Body of pancreas (tissue), 4 donors: ENCODE measurements around the gene WDR82.

ENCODE experiments used
- POLR2A ChIP-seq, 3 donors: fragments of 450-650 bp; IDR thresholded peaks; one replicate each; pipeline ENCODE4 v1.6.1; 2016; ENCODE audit warnings: antibody characterized with exemption in 3 of 3, mild to moderate bottlenecking in 2 of 3
- TF ChIP-seq, protein P1 (sequence below), 7 experiments: fragments of 450-650 bp in 4 of 7; fragments of 200-600 bp in 3 of 7; sonication (generic) in 3 of 7; IDR thresholded peaks; one replicate each; pipeline ENCODE4 v1.5.1; 2016 to 2019; ENCODE audit warnings: antibody characterized with exemption in 7 of 7

DNA sequence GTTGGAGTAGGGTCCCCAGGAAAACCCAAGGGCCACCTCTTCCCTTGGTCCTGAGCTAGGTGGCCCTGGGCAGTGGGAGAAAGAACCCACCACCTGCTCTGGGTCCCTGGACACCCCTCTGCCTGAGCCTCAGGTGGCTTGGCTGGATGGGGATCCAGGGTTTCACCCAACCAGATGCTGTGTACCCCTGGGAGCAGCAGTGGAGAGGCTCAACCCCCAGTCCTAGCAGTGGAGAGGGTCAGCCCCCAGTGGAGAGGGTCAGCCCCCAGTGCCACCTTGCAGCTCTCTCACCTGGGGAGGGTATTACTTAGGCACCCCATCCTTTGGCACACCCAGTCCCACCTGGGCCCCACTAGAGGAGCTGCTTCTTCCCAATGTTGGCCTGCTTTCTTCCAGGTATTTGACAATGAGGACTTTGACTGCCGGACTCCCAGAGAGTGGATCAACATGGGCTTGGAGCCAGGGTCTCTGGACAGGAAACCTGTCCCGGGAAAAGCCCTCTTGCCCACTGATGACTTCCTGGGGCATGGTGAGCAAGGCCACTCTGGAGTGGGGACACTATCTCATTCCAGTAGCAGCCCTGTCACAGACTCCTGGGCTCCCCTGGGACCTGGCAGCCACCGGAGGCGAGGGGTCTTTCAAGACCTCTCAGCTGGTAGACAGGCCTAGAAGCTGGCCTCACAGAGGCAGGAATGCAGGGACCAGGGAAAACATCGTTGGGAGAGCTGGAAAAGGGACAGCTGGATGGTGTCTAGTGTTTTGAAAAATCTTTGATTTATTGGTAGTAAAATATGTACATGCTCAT lies 49.2 kb upstream of the WDR82 start:
- TF ChIP-seq, protein P1, sequence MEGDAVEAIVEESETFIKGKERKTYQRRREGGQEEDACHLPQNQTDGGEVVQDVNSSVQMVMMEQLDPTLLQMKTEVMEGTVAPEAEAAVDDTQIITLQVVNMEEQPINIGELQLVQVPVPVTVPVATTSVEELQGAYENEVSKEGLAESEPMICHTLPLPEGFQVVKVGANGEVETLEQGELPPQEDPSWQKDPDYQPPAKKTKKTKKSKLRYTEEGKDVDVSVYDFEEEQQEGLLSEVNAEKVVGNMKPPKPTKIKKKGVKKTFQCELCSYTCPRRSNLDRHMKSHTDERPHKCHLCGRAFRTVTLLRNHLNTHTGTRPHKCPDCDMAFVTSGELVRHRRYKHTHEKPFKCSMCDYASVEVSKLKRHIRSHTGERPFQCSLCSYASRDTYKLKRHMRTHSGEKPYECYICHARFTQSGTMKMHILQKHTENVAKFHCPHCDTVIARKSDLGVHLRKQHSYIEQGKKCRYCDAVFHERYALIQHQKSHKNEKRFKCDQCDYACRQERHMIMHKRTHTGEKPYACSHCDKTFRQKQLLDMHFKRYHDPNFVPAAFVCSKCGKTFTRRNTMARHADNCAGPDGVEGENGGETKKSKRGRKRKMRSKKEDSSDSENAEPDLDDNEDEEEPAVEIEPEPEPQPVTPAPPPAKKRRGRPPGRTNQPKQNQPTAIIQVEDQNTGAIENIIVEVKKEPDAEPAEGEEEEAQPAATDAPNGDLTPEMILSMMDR (IDR thresholded peaks at IDR 0.05) = no peak
- TF ChIP-seq POLR2A (IDR thresholded peaks at IDR 0.05) = no peak
